ENCODE measurements around the gene NCK2.

Gene NCK2

DNA sequence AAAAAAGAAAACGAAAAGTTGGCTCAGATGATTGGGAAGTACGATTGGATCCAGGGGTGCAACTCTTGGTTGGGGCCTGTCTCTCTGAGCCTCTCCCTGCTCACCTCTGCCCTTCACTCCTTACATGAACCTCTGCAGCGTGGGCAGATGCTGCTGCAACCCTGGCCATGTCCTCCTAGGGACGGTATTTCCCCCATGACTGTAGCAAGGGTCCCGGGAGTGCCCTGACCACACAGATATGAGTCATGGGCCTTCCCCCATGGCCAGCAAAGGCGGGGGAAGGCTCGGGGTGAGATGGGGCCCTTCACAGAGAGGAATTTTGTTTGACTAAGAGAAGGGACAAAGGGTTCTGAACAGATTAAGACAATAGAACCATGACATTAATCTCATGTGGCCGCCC lies 129.0 kb downstream of the NCK2 start:
- DNase-seq (ENCODE audit: low read depth): no peak

DNA sequence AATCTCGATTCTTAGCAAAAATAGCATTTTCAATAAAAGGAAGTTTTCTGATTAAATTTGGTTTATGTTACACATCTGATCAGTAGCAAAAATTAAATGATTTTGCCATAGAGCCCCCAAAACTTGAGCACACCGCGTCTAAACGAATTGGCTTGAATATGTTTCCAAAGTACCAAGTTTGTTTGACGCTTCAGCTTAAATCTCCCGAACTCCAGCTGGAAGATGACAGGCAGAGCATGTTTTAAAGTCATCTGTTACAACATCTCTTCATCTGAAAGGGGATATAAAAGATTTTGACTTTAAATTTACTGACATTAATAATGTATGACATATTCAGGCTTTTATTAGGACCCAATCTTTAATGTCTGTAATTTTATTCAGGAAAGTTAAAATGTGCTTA lies 129.8 kb downstream of the NCK2 start:
- no peak for DNase-seq (ENCODE audit: low read depth)

DNA sequence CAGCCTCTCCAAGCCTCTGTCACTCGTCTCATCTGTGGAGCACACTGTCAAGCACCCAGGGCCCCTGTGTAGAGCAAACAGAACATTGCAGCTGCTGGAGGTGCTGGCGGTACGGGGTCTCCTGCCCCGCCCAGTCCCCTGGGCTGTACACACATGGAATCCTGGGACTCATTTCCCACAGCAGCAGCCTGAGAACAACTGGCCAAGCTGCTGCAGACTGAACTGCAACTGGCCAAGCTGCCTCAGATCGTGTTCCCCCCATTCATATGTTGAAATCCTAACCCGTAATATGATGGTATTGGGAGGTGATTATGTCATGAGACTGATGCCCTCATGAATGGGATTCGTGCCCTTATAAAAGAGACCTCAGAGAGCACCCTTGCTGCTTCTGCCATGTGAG lies 130.5 kb downstream of the NCK2 start:
- no peak for DNase-seq (ENCODE audit: low read depth)

DNA sequence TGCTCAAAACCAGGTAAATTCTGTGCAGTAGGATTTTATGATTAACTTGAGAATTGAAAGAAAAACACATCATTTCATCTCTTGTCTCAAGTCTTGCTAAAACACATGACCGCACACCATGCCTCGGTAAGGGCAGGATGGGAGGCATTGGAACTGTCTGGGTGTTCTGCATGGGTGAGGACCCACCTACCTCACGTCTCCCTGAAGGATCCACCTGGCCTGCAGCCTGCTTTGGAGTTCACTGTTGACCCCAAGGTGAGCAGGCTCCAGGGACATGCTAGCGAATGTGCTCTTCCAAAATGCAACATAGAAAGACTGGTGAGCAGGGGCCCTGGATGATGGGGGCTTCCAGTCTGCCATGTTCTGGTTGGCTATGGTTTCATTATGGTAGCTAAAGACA lies 131.5 kb downstream of the NCK2 start:
- DNase-seq (ENCODE audit: low read depth): no peak

DNA sequence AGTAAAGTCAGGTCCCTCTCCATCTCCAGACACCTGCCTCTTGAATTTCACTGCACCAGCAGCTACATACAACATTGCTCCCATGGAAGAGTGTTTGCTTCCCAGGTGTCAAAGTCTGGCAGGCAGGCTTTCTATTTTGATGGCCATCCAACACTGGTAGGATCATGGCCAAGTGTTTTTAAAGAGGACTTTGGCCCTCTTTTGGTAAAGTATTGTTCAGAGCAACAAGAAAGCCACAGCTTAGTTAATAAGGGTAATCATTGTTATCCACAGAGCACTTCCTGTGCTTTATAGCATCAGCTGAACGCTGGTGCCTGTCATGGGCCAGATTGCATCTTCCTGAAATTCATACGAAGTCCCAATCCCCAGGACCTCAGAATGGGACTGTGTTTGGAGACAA lies 133.2 kb downstream of the NCK2 start:
- DNase-seq (ENCODE audit: low read depth): no peak

DNA sequence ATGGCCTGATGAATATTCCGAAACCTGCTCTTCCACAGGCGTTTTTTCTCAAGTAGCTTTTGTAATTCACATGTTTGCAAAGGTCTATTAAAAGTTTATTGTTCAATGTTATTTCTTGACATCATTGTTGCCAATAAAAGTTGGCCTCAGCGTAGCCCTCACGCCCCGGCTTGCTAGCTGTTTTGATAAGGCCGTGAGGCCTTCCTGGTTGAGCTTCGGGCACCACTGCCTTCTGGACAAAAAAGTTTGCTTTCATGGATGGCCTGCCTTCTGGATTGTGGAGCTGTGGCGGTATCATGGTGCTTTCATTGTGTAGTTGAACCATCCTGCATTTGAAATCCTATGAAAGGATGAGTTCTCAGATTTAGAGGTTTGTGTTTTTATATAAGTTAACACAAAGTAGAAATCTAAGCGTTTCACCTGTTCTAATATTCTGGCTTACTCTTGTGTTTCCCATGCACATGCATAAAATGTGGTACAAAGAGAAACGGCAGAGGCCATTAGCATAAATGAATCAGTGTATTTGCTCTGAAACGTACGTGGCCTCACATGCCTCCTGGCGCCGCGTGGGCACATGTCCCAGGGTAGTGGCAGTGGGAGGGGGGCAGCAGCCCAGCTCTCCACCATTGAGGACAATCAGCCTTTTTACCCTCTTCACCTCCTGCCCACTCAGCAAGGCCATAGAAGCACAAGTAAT lies 134.5 kb downstream of the NCK2 start:
- no peak for DNase-seq (ENCODE audit: low read depth)

DNA sequence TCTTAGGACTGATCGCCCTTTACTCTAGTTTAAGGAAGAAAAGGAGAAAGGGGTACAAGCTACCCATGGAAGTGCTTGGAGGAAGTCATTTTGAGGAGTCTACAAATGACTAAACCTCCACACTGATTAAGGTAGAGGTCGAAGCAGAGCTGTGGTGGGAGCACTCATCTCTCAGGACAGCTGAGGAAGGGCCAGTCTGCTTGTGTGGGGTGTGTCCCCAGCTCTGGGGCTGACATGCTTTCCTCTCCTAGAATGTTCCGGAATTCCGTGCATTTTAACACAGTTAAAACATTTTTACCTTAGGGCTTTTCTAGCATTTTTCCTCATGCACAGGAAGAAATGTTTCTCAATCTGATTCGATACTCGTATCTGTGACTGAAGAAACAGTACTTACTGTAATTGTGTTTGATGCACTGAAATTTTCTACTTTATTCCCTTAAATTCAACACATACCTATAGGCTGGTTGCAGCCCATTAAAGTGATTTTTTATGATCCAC lies 135.1 kb downstream of the NCK2 start:
- no peak for DNase-seq (ENCODE audit: low read depth)

DNA sequence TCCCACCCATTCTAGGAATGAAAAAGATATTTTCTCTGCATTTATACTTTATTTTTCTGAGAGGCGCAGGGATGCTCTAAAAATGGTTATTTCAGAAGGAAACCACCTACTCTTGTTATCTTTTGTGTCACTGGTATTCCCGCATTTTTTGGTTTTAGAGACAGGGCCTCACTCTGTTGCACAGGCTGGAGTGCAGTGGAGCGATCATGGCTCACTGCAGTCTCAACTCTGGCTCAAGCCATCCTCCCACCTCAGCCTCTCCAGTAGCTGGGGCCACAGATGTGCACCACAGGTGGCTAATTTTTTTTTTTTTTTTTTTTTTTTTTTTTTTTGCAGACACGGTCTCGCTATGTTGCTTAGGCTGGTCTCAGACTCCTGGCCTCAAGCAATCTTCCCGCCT lies 135.9 kb downstream of the NCK2 start:
- no peak for DNase-seq (ENCODE audit: low read depth)

DNA sequence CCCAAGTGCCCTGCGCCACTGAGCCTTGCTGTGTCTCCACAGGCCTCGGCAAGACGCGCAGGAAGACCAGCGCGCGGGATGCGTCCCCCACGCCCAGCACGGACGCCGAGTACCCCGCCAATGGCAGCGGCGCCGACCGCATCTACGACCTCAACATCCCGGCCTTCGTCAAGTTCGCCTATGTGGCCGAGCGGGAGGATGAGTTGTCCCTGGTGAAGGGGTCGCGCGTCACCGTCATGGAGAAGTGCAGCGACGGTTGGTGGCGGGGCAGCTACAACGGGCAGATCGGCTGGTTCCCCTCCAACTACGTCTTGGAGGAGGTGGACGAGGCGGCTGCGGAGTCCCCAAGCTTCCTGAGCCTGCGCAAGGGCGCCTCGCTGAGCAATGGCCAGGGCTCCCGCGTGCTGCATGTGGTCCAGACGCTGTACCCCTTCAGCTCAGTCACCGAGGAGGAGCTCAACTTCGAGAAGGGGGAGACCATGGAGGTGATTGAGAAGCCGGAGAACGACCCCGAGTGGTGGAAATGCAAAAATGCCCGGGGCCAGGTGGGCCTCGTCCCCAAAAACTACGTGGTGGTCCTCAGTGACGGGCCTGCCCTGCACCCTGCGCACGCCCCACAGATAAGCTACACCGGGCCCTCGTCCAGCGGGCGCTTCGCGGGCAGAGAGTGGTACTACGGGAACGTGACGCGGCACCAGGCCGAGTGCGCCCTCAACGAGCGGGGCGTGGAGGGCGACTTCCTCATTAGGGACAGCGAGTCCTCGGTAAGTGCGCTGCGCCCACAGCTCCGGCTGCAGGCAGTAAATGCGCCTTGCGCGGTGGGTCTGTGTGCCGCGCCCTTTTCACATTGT lies 136.8 kb downstream of the NCK2 start:
- no peak for DNase-seq (ENCODE audit: low read depth)

DNA sequence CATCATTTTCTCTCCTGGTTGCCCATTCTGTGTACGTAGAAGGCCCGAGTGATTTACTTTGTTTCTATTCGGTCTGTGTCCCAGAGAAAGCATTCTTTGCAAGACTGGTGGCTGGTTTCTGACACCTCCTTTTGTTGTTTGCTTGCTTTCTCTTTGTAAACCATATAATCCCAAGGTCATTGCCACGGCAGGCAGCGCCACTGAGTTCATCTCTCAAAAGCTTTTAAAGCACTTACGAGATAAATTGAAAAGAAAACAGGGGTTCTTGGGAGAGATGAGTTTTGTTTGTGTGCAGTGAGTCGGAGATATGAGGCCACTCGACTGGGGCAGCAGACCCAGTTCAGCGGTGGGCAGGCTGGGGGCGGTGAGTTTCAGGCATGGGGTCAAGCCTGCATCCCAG lies 137.6 kb downstream of the NCK2 start:
- no peak for DNase-seq (ENCODE audit: low read depth)

DNA sequence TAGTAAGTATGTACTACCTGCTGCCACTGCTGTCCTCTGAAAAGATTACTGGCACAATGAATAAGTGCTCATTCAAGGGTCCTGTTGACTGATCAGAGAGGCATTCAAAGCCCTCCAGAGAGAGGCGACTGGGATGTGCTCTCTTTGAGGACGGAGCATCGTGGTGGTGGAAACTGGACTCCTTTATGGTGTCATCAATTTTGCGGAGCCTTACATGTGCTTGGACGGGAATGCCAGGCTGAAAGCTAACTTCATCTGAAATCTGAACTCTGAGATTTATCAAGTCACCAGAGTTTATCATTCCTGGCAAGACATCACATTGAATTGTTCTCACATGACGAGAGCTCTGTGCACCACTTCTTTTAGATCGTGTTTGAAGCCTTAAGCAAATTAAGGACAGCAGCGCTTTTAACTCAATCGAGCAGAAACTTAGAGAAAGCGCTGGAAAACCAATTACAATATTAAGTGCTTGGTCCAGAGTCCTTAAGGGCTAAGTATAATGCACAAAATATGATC lies 138.3 kb downstream of the NCK2 start:
- DNase-seq (ENCODE audit: low read depth): no peak

DNA sequence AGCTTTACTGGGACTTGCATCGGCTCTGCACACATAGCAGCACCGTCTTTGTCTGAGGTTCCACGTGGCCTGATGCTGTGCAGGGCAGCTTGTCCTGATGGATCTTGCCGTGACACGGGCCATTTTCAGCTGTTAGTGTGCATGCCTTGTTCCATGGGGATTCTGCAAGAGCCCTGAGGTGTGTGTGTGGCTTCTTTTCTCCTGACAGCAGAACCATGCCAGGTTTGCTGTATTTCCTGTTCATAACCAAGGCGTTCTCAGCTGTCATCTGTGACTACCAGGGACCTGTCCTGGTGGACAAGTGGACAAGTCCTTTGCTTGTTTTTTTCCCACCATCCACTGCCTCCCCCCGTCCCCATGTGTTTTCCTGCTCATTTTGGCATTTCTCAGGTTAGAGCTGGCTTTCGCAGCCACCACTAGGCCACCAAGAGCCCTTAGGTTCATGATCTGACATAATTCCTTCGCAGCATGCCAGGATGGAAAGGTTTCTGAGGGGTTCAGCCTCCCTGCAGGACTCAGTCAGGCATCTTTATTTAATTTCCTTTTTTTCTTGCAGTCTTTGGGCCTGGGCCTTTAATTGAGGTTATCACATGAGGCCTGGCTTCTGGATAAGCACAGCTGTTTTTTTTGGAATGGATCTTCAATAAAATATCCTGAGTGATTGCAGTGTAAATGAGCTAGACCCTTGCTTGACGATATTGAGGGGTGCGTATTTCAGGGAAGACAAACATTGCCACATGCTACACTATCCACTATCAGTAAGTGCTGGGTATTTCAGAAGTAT lies 139.4 kb downstream of the NCK2 start:
- DNase-seq (ENCODE audit: low read depth): no peak

DNA sequence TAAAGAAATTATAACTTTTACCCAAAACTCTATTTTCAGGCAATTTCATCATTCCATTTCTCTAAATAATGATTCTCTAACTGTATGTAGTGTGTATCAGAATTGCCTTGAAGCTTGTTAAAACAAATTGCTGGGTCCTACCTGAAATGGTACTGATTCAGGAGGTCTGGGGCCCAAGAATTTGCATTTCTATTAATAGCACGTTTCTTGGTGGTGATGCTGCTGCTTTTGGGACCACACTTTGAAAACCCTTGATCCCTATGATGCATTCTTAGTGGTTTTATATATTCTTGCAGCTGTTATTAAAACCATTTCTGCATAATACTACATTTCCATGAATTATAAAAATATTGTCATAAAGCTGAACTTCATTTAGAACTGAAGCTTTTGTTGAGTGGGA lies 140.7 kb downstream of the NCK2 start:
- DNase-seq (ENCODE audit: low read depth): no peak

DNA sequence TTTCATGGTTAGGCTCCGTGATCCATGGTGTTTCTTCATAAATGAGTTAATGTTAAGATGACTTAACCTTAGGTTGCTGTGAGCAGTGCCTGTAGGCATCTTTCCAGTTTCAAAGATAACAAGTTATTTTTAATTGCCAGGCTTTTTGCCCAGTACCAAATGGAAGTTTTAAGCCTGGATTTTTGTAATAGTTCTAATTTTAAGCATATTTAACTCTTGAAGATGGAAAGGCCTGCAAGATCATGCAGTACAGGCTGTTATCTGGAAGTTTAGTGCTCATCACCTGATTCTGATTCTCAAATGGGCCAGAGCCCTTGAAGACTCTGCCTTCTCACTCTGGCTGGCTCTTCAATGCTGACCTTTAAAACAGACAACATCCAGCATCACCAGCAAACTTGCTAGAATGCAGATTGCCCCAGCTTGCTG lies 141.3 kb downstream of the NCK2 start:
- no peak for DNase-seq (ENCODE audit: low read depth)

DNA sequence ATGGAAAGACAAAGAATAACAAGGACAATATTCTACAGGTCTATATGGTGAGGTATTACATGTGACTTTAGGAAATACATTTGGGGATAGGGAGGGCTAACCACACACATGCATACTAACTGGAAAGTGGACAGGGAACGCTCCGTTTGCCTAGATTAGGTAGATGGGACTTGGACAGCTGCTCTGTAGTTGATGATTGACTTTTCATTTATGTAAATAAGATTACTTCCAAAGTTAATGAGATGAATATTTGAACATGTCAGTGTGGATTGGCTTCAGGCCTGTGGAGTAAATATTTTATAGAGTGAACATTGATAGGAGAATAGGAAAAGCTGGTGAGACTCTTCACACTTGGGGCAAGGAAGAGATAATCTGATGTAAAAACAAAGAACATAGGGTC lies 142.0 kb downstream of the NCK2 start:
- DNase-seq (ENCODE audit: low read depth): no peak

DNA sequence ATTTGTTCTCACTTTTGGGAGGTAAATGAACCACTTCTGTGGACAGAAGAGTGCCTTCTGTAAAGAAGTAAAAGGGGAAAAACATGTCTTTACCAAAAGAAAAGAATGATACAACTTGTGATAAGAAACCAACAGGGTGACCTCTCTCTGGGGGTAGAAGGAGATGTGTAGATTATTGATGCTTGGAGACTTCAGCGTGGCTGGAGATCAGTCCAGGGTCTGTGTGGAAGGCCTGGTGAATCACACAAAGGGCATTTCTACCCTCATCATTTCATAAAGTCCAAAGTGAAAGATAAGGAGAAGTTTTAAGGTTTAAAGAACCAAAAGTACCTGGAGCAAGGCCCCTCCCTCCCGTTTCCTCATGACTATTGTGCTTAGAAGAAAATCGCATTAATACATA lies 142.5 kb downstream of the NCK2 start:
- no peak for DNase-seq (ENCODE audit: low read depth)

DNA sequence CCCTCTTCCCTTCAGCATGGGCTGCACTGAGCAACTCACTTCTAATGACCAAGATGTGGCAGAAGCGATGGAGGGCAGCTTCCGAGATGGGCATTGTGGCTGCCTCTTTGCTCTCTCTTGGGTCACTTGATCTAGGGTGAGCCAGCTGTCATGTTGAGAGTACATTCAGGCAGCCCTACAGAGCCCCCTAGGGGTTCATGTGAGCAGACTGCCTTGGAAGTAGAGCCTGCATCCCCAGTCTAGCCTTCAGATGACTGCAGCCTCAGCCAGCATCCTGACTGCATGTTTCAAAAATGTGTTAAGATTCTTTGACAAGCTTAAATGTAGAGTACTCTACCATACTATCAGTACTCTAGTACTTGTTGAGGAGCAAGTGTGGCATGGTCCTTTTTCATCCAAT lies 143.9 kb downstream of the NCK2 start:
- no peak for DNase-seq (ENCODE audit: low read depth)

DNA sequence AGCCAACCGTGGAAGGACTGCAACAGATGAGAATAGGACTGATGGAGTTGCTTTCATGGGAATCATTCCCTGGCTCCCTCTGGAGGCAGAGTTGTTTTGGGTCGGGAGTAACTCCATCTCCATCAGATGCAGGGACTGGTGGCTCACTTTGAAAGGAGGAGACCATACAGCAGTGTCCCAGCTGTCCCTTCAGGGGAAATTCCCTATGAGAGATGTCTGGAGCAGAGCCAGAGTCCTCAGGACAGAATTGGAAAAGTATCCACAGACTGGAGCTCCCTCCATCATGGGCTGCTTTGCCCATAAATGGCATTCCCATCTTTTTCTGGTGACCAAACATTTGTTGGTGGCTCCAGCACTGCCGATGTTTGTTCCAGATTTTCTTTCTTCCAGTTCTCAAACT lies 144.3 kb downstream of the NCK2 start:
- no peak for DNase-seq (ENCODE audit: low read depth)

DNA sequence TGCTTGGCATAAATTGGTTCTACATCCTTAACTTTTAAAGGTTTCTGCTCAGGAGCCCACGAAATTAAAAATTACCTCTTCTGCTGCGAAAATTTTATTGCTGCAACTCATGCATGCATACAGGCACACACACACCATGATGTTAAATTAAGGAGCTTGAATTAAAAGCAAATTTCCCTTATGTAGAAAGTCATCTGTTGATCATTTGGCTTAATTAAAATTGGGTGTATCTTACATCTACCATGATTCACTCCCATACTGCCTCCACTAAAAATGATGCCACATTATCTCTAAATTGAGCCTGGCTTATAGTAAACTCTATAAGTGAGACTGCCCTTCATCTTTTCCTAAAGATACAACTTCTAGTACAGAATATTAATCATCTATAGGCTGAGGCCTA lies 145.4 kb downstream of the NCK2 start:
- no peak for DNase-seq (ENCODE audit: low read depth)

DNA sequence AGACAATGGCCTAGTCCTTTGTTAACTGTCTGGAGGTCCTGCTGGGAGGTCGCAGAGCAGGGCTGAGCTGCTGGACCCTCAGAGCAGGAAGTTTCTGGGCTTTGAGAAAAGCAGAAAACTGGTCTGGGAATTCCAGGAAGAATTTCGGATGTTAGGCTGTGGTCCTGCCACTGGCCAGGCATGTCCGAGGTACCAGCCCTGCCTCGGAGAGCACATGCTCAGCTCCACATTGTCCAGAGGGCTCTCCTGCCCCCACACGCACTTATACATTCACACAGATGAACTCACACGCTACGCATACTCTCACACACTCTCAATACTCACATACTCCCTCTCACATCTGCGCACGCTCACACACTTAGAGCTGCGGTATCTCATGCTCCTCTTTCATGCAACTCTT lies 146.1 kb downstream of the NCK2 start:
- no peak for DNase-seq (ENCODE audit: low read depth)

DNA sequence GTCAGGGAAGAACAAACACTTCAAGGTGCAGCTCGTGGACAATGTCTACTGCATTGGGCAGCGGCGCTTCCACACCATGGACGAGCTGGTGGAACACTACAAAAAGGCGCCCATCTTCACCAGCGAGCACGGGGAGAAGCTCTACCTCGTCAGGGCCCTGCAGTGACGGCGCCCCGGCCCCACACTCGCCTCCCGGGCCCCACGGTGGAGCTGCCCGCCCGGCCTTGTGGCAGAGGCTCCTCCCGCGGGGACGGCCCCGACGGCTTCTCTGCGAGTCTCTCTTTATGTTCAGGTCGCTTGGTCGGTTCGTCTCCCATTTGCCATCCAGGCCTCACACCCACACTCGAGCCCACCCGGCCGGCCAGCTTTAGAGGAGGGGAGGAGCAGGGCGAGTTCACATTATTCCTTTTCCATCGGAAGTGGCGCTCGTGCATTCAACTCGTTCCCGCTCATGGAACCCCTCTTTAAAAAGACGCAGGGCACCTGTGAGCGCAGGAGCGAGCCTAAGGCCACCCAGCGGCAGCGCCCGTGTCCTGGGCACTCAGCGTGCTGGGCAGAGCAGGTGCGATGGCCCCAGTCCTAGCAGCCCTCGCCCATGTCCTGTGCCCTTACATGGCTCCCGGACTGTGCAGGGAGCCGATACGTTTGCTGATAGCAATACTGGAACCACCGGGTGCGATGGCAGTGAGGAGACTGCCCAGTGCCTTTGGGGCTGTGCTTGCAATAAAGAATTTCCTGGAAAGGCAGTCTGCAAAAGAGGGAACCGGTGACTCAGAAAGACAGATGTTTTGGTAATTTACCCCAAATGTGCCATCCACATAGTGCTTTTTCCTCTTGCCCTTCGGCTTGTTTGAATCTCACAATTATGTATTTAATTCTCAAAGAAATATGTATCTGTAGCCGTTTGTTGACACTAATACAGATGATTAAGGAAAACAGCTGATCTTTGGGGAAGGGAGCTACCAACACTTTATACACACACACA lies 148.6 kb downstream of the NCK2 start:
- DNase-seq (ENCODE audit: low read depth): no peak

All from activated T-helper 1 cell treated with Interleukin-2 at 50 U/mL for 16 hours (primary cell).